Mammary epithelial cell (primary cell): ENCODE results near the gene TICRR.

Experiments
- CTCF ChIP-seq, 2 donors: IDR thresholded peaks in 1 of 2; conservative IDR thresholded peaks in 1 of 2; 2 replicates each; pipeline ENCODE4 v1.5.1; 2011 to 2012; ENCODE audit warnings: inconsistent platforms in 2 of 2, low read length in 2 of 2, mild to moderate bottlenecking in 2 of 2, control low read depth in 1 of 2, low read depth in 1 of 2; ENCODE audit not compliant: insufficient read depth in 1 of 2; ENCODE audit errors: extremely low read depth in 1 of 2
- EZH2 ChIP-seq: IDR thresholded peaks from 2 replicates; pipeline ENCODE4 v1.6.1; 2012; ENCODE audit warnings: low read length, inconsistent platforms, borderline replicate concordance

GRCh38 chr15:89666184-89666857 lies 91.1 kb downstream of the TICRR start:
- TF ChIP-seq CTCF (conservative IDR thresholded peaks at IDR 0.05 in 1 of 2, IDR thresholded peaks at IDR 0.05 in 1 of 2; ENCODE audit: extremely low read depth in 1 of 2, insufficient read depth in 1 of 2, low read depth in 1 of 2, low read length in 2 of 2), result no peak
- TF ChIP-seq EZH2, result no peak
